ENCODE measurements around the gene GPC3.

- TF ChIP-seq ZNF274 (IDR thresholded peaks at IDR 0.05; ENCODE audit: low read depth, low read length) = no peak
- no peak for TF ChIP-seq SUZ12 (IDR thresholded peaks at IDR 0.05; ENCODE audit: extremely low read depth, insufficient read depth, insufficient read length)
Measured at GRCh38 chrX:133869270-133869669, 116.1 kb downstream of the GPC3 start.
